Endodermal cell (in vitro differentiated cells): ENCODE results near the gene RPS6KA4. TPM values are rescaled to one million over a fixed set of nuclear protein-coding genes. Genes with fewer than 3 reads are reported as not detected.
A peak's percentile ranks its signal among the peaks of the same experiment; 100 is the strongest.

Experiments
- DNase-seq: peaks from one replicate; pipeline ENCODE4 v3.0.0-alpha.2; 2017
- H3K27ac ChIP-seq: 2 replicates; pipeline ENCODE4 v1.5.1; 2013; ENCODE audit warnings: mild to moderate bottlenecking, low read depth, low read length, moderate library complexity
- H3K27me3 ChIP-seq: 2 replicates; pipeline ENCODE4 v1.6.1; 2013; ENCODE audit warnings: mild to moderate bottlenecking, low read length, moderate library complexity; ENCODE audit not compliant: insufficient read depth, control insufficient read depth, poor library complexity, severe bottlenecking
- H3K36me3 ChIP-seq: 2 replicates; pipeline ENCODE4 v1.7.0; 2013; ENCODE audit warnings: mild to moderate bottlenecking, low read length, moderate library complexity; ENCODE audit not compliant: control insufficient read depth, insufficient read depth
- H3K4me1 ChIP-seq: one replicate; pipeline ENCODE4 v1.7.0; 2013; ENCODE audit warnings: low read length; ENCODE audit not compliant: control insufficient read depth, insufficient read depth
- H3K4me3 ChIP-seq: 2 replicates; pipeline ENCODE4 v1.5.1; 2013; ENCODE audit warnings: mild to moderate bottlenecking, low read length, moderate library complexity
- H3K9ac ChIP-seq: 2 replicates; pipeline ENCODE4 v1.6.1; 2013; ENCODE audit warnings: mild to moderate bottlenecking, low read length, moderate library complexity; ENCODE audit not compliant: poor library complexity, severe bottlenecking; ENCODE audit errors: extremely low read depth
- H3K9me3 ChIP-seq: 2 replicates; pipeline ENCODE4 v1.6.1; 2013; ENCODE audit warnings: mild to moderate bottlenecking, low read length, moderate library complexity; ENCODE audit not compliant: control insufficient read depth
- H3K27ac Mint-ChIP-seq: 2 replicates; pipeline ENCODE4 v1.8.0; 2020; ENCODE audit warnings: mixed read lengths
- H3K27me3 Mint-ChIP-seq: 2 replicates; pipeline ENCODE4 v1.8.0; 2021; ENCODE audit warnings: mild to moderate bottlenecking, mixed read lengths; ENCODE audit not compliant: insufficient read depth
- H3K36me3 Mint-ChIP-seq: 2 replicates; pipeline ENCODE4 v1.8.0; 2020; ENCODE audit warnings: low read depth, mixed read lengths
- H3K4me1 Mint-ChIP-seq: 2 replicates; pipeline ENCODE4 v1.8.0; 2020; ENCODE audit warnings: mixed read lengths
- H3K4me3 Mint-ChIP-seq: 2 replicates; pipeline ENCODE4 v1.8.0; 2020; ENCODE audit warnings: mild to moderate bottlenecking, moderate library complexity, mixed read lengths
- H3K9me3 Mint-ChIP-seq: 2 replicates; pipeline ENCODE4 v1.8.0; 2020; ENCODE audit warnings: mild to moderate bottlenecking, mixed read lengths
- CTCF ChIP-seq: fragments of 200-600 bp; sonication (generic); conservative IDR thresholded peaks from 2 replicates; pipeline ENCODE4 v1.5.0; 2021; ENCODE audit warnings: antibody characterized with exemption, mild to moderate bottlenecking
- WGBS, 2 experiments: methylation state at CpG; one replicate each; pipeline versions ENCODE4 v1.1.5 to v1.1.7; 2013; ENCODE audit warnings: missing lambda C conversion rate in 2 of 2, mixed read lengths in 1 of 2; ENCODE audit not compliant: insufficient coverage in 1 of 2, insufficient read length in 1 of 2; 5-methylcytosine and 5-hydroxymethylcytosine counted together
- total RNA-seq, 2 donors: library from RNA; stranded (reverse); fragmentation: NEBNext Ultra II Directional in 1 of 2; extraction: Animal tissue kit (Norgen Biotek cat#: 25700) in 1 of 2; gene quantifications; 2 replicates in 1 of 2; 3 replicates in 1 of 2; pipeline ENCODE4 v1.2.1, GENCODE V29; 2021

The RPS6KA4 gene
- total RNA-seq, 2 donors from 2014 or later = 13.5 to 14.5 TPM

- H3K4me1 ChIP-seq = peaks cover 7% of the 10 kb centered on the region
- Mint-ChIP-seq H3K27me3 (no peaks in the 10 kb centered on the region), H3K4me1 (peaks cover 15% of the 10 kb centered on the region), H3K27ac (no peak overlapping the region), H3K36me3 (peaks cover 24% of the 10 kb centered on the region), H3K4me3 (peak overlapping the region; percentile 75), H3K9me3 (no peaks in the 10 kb centered on the region)
- peak overlapping the region; percentile 81 for H3K4me3 ChIP-seq
- no peak for DNase-seq
- peaks cover 20% of the 10 kb centered on the region for H3K36me3 ChIP-seq
- no peaks in the 10 kb centered on the region for H3K27me3 ChIP-seq
- WGBS, 2 experiments = 43% methylated on average over 7 of the region's 7 CpGs; no CpG with 5 or more reads in 1 of the 2 experiments
- no peak overlapping the region for H3K27ac ChIP-seq
- no peaks in the 10 kb centered on the region for H3K9me3 ChIP-seq
- TF ChIP-seq CTCF = no peak
- H3K9ac ChIP-seq = peak overlapping the region; percentile 66
These were observed 441 bp upstream of the RPS6KA4 start for GRCh38 chr11:64358536-64358906.

- H3K4me1 Mint-ChIP-seq = peaks cover 15% of the 10 kb centered on the region
- H3K27me3 Mint-ChIP-seq = no peaks in the 10 kb centered on the region
- H3K27ac ChIP-seq = no peak overlapping the region
- H3K9ac ChIP-seq = peak overlapping the region; percentile 66
- no peaks in the 10 kb centered on the region for H3K9me3 Mint-ChIP-seq
- H3K4me3 Mint-ChIP-seq = peak overlapping the region; percentile 75
- peak; percentile 41 for DNase-seq
- peak overlapping the region; percentile 81 for H3K4me3 ChIP-seq
- 83 to 88% methylated on average over 29 to 38 of the region's 38 CpGs for WGBS, 2 experiments
- H3K36me3 Mint-ChIP-seq = peaks cover 30% of the 10 kb centered on the region
- H3K27ac Mint-ChIP-seq = no peak overlapping the region
- no peaks in the 10 kb centered on the region for H3K27me3 ChIP-seq
- no peaks in the 10 kb centered on the region for H3K9me3 ChIP-seq
- no peak for TF ChIP-seq CTCF
- H3K4me1 ChIP-seq = peaks cover 7% of the 10 kb centered on the region
- peaks cover 30% of the 10 kb centered on the region for H3K36me3 ChIP-seq
These were observed 917 bp downstream of the RPS6KA4 start for GRCh38 chr11:64359712-64360445.

- H3K27me3 ChIP-seq = no peaks in the 10 kb centered on the region
- peaks cover 36% of the 10 kb centered on the region for H3K36me3 ChIP-seq
- no peak for TF ChIP-seq CTCF
- Mint-ChIP-seq H3K9me3 (no peaks in the 10 kb centered on the region), H3K27ac (no peak overlapping the region), H3K4me3 (peak overlapping the region; percentile 75), H3K4me1 (peaks cover 12% of the 10 kb centered on the region), H3K36me3 (peaks cover 36% of the 10 kb centered on the region), H3K27me3 (no peaks in the 10 kb centered on the region)
- no peak overlapping the region for H3K27ac ChIP-seq
- peaks cover 3% of the 10 kb centered on the region for H3K4me1 ChIP-seq
- 92 to 93% methylated on average over 11 to 13 of the region's 13 CpGs for WGBS, 2 experiments
- no peak overlapping the region for H3K4me3 ChIP-seq
- DNase-seq = peak; percentile 55
- no peak overlapping the region for H3K9ac ChIP-seq
- no peaks in the 10 kb centered on the region for H3K9me3 ChIP-seq
These were observed 1.5 kb downstream of the RPS6KA4 start for GRCh38 chr11:64360448-64360921.
